D721Med (cell line): ENCODE data around the gene ZDHHC14.

Experiments
- DNase-seq: peaks from one replicate; pipeline ENCODE4 v3.0.0; 2011; ENCODE audit warnings: low spot score; ENCODE audit not compliant: insufficient read length
- FAIRE-seq: peaks from 2 replicates; lab custom pipeline; 2011; peaks lifted over from hg19 to GRCh38; lab: Jason Lieb, UNC
- CTCF ChIP-seq: IDR thresholded peaks from 2 replicates; pipeline ENCODE4 v1.5.1; 2012; ENCODE audit warnings: mild to moderate bottlenecking, control low read depth; ENCODE audit not compliant: insufficient read depth; ENCODE audit errors: missing control alignments

Gene ZDHHC14

GRCh38 chr6:157614026-157614568 lies 233.1 kb downstream of the ZDHHC14 start:
- DNase-seq (no peak), FAIRE-seq (no peak)
- TF ChIP-seq CTCF = no peak

DNA sequence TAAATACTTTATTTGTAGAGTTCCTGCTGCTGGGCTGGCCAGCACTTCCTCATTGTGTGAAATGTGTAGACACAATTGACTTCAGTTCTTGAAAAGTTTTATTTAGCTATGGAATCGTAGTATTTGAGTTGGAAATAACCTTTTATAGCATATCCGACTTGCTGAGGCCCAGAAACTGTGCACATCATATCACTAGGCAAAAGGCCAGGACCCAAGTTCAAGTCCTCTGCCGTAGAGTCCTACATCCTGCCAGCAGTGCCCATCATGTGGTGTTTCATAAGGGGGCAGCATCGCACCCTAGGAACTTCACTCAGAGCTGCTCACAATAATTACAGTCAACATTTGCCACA lies 234.4 kb downstream of the ZDHHC14 start:
- FAIRE-seq (no peak), DNase-seq (no peak)
- peak; percentile 28 for TF ChIP-seq CTCF

DNA sequence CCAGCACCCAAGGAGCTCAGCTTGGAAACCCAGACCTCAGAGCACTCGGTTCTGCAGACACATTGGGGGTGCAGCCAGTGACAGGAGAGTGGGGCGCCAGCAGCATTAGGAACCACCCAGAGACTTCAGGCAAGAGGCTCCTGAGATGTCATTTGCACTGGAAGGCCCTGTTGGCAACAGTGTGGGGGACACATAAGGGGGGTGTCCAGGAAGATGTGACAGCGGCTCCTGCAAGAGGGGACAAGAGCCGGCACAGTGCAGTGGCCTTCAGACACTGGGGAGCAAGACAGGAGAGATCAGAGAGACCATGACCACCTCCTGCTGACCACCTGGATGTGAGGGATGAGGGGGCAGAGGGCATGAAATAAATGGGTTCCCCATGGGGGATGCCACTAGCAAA lies 235.0 kb downstream of the ZDHHC14 start:
- DNase-seq (no peak), FAIRE-seq (no peak)
- no peak for TF ChIP-seq CTCF

DNA sequence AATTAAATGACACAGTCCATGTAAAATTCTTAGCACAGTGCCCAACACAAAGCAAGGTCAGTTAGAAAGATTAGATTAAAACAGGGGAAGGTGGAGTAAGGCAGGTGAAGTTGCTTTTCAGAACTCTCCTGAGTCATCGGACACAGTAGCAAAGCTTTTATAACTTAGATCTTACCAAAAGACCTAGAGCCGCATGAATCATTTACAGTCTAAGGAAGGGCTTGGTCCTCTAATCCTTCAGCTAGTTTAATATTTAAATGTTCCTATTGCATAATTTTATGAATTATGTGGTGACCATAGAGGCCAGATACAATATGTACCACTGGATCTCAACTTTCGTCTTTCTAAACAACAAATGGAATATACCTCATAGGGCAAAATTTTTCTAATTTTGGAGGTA lies 240.0 kb downstream of the ZDHHC14 start:
- no peak for FAIRE-seq
- DNase-seq = no peak
- TF ChIP-seq CTCF = no peak

GRCh38 chr6:157621406-157621805 lies 240.4 kb downstream of the ZDHHC14 start:
- no peak for TF ChIP-seq CTCF
- no peak for DNase-seq
- FAIRE-seq = no peak

DNA sequence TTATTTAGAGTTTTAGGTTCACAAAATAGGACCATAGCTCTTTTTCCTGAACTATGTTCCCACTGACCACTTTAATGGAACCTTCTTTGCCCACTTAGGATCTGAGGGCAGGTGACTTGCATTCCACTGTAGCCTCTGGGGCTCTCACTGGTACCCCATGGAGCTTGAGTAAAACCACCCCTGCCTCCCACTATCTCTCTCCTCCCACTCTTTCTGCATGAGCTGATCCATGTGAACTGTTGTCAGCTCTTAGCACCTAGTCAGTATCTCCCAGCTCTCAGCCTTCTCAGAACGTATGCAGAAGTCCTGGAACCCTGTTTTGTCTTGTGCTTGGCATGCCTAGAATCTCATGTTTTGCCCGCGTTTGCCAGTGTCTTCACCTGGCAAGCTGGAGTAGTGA lies 241.4 kb downstream of the ZDHHC14 start:
- FAIRE-seq (no peak), DNase-seq (no peak)
- no peak for TF ChIP-seq CTCF

- DNase-seq = no peak
- FAIRE-seq = no peak
- no peak for TF ChIP-seq CTCF
Measured at GRCh38 chr6:157625111-157625510, 244.1 kb downstream of the ZDHHC14 start.
